BJ (cell line): Measurements from ENCODE around the gene LCTL. TPM values are rescaled to one million over a fixed set of nuclear protein-coding genes. Genes with fewer than 3 reads are reported as not detected.
A peak's percentile ranks its signal among the peaks of the same experiment; 100 is the strongest.

Experiments used
- CTCF ChIA-PET: fragments of 350-600 bp; formaldehyde crosslinking; extraction: SDS; loops from one replicate; lab custom pipeline; 2021; ENCODE audit warnings: antibody characterized with exemption, inconsistent platforms; lab: Yijun Ruan, JAX
- POLR2A ChIA-PET: fragments of 300-600 bp; sonication (Branson Sonifier 250); formaldehyde crosslinking; extraction: SDS; loops from one replicate; lab custom pipeline; 2021; ENCODE audit warnings: antibody characterized with exemption; lab: Charles Lee
- DNase-seq: peaks from one replicate; pipeline ENCODE4 v3.0.0-alpha.2; 2011; ENCODE audit warnings: low read depth
- H3K27me3 ChIP-seq: 2 replicates; pipeline ENCODE4 v1.6.0; 2011; ENCODE audit warnings: low read length; ENCODE audit not compliant: control insufficient read depth, insufficient read depth
- H3K36me3 ChIP-seq: 2 replicates; pipeline ENCODE4 v1.5.1; 2011; ENCODE audit warnings: low read length; ENCODE audit not compliant: control insufficient read depth, insufficient read depth
- H3K4me3 ChIP-seq: 2 replicates; pipeline ENCODE4 v1.5.1; 2011; ENCODE audit warnings: low read depth, mild to moderate bottlenecking, control low read depth, low read length
- polyA plus RNA-seq: library from polyadenylated mRNA; depleted of rRNA; stranded (reverse); fragments of >200 nt; gene quantifications from 2 replicates; pipeline ENCODE4 v1.2.3, GENCODE V29; 2011
- TF ChIP-seq, protein P1 (sequence below): IDR thresholded peaks from 2 replicates; pipeline ENCODE4 v1.5.1; 2011; ENCODE audit warnings: low read depth, mild to moderate bottlenecking, control low read depth, inconsistent platforms, low read length, moderate library complexity; ENCODE audit not compliant: insufficient read depth

LCTL gene
- polyA plus RNA-seq, 1 experiment = 0.17 TPM

DNA sequence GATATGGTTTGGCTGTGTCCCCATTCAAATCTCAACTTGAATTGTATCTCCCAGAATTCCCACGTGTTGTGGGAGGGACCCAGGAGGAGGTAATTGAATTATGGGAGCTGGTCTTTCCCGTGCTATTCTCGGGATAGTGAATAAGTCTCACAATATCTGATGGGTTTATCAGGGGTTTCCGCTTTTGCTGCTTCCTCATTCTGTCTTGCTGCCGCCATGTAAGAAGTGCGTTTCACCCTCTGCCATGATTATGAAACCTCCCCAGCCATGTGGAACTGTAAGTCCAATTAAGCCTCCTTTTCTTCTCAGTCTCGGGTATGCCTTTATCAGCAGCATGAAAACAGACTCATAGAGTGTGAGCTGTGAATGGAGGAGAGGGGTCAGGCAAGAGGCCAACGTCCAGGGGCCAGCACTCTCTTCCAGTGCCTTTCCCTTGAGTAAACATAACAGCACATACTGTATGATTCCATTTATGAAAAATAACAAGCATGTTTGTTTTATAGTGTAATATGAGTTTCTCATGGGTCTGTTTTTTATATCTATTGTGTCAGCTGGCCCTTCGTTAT, 16.3 kb upstream of the LCTL start:
- TF ChIP-seq, protein P1, sequence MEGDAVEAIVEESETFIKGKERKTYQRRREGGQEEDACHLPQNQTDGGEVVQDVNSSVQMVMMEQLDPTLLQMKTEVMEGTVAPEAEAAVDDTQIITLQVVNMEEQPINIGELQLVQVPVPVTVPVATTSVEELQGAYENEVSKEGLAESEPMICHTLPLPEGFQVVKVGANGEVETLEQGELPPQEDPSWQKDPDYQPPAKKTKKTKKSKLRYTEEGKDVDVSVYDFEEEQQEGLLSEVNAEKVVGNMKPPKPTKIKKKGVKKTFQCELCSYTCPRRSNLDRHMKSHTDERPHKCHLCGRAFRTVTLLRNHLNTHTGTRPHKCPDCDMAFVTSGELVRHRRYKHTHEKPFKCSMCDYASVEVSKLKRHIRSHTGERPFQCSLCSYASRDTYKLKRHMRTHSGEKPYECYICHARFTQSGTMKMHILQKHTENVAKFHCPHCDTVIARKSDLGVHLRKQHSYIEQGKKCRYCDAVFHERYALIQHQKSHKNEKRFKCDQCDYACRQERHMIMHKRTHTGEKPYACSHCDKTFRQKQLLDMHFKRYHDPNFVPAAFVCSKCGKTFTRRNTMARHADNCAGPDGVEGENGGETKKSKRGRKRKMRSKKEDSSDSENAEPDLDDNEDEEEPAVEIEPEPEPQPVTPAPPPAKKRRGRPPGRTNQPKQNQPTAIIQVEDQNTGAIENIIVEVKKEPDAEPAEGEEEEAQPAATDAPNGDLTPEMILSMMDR = no peak
- peaks cover 7% of the 10 kb centered on the region for H3K27me3 ChIP-seq
- no peak for DNase-seq
- POLR2A ChIA-PET = interaction anchor here (0.7 kb wide), 1 partner anchor 257 kb away, joined by 19 read pairs; no protein-coding TSS in a partner anchor
- no peaks in the 10 kb centered on the region; the same call in 1 of the 2 replicates for H3K36me3 ChIP-seq
- CTCF ChIA-PET = interaction anchor here (1.3 kb wide), 1 partner anchor 21 kb away, joined by 3 read pairs; no protein-coding TSS in a partner anchor
- no peak overlapping the region for H3K4me3 ChIP-seq

DNA sequence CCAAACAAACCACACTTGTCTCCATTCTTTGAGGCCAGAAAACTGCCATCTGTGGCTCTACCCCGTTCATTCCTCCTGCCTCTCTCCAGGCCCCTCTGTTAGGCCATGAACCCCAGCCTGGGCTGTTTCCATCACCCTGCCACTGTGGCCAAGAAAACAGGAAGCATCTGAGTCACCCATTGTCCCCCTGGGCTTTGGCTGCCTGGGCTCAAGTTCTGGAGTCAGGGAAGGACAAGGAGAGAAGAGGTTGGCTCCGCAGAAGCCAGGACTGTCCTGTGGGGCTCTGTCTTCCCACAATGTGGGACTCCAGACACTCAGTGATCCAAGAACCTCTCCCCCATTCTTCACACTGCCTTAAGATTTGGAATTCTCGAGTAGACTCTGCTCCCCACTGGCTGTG, 14.8 kb upstream of the LCTL start:
- no peaks in the 10 kb centered on the region; the same call in 1 of the 2 replicates for H3K36me3 ChIP-seq
- no peak overlapping the region for H3K4me3 ChIP-seq
- ChIA-PET POLR2A (no interaction called here), CTCF (no interaction called here)
- TF ChIP-seq, protein P1 = no peak
- DNase-seq = no peak
- no peaks in the 10 kb centered on the region; the same call in 1 of the 2 replicates for H3K27me3 ChIP-seq

DNA sequence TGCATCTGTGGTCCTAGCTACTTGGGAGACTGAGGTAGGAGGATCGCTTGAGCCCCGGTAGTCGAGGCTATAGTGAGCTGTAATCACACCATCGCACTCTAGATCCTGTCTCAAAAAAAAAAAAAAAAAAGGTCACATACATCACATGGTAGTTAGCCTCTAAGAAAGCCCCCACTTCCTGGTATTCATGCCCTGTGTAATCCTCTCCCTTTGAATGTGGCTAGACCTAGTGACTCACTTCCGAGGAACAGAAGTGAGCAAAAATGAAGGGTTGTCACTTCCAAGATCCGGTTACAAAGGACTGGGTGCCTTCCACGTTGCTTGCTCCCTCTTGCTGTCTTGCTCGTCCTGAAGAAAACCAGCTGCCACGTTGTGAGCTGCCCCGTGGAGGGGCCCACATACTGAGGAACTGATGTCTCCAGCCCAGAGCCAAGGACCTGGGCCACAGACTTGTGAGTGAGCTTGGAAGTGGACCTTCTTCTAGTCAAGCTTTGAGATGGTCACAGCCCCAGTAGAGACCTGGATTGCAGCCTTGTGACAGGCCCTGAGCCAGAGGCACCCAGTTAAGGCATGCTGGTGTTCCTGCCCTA, 12.6 kb upstream of the LCTL start:
- TF ChIP-seq, protein P1 = no peak
- H3K36me3 ChIP-seq = no peaks in the 10 kb centered on the region; the same call in 1 of the 2 replicates
- no peak for DNase-seq
- no peak overlapping the region for H3K4me3 ChIP-seq
- H3K27me3 ChIP-seq = no peaks in the 10 kb centered on the region
- ChIA-PET POLR2A (no interaction called here), CTCF (interaction anchor here (1.2 kb wide), 1 partner anchor 11 kb away, joined by 3 read pairs; no protein-coding TSS in a partner anchor)

DNA sequence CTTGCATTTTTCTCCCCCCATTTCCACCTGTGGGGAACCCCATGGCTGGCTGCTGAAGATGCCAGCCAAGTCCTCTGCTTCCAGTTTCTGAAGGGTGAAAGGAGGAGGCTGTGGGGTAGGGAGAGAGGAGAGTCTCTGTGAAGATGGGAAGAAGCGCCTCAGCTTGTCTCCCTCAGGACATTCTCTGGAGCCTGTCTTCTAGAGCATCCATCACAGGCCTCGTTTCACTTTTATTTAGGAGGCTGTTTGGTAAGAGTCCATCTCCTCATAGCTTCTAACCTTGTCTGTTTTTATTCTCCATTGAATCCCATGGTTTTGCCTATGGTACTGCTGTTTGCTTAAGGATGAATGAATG, 8.8 kb upstream of the LCTL start:
- H3K36me3 ChIP-seq = no peaks in the 10 kb centered on the region
- POLR2A ChIA-PET = no interaction called here
- TF ChIP-seq, protein P1 = no peak
- DNase-seq = no peak
- CTCF ChIA-PET = interaction anchor here (0.7 to 1.9 kb wide), 5 partner anchors 8 to 329 kb away, joined by 3 to 12 read pairs (median 4); partner anchors contain the start of gene LCTL
- H3K27me3 ChIP-seq = no peaks in the 10 kb centered on the region
- H3K4me3 ChIP-seq = no peak overlapping the region

DNA sequence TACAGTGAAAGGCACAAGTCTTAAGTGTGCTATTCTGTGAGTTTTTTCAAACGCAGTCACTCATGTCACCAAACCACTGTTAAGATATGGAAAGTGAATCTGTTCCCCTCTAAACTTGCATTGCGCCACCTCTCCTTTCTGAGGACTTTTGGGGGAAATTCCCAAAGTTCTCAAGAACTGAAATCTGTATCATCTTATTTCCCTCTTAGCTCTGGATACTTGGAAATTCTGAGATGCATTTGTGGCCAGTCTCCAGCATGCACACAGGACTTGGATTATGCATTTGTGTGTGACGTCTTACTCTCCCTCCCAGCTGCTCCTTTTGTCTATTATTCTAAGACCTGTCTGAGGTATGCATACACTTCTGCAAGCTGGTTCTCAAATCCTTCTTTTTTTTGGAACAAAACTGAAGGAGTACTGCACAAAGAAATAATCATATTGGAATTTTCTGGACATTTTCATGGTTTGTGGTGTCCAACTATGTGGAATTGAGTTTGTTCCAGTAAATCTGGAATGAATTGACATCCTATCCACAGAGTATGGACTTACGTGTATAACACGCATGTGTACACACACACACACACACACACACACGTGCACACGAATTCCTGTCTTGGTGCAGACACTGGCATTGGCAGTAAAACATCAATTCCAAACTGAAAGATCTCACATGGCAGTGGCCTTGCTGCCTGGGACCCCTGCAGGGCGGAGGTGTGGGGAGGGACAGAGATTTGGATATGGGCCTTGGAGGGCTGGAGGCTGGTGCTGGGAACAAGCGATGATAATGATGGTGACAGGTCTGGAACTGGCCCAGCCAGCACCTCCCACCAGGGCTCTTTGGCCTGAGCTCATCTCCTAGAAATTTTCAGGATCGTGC, 8.2 kb upstream of the LCTL start:
- ChIA-PET POLR2A (no interaction called here), CTCF (interaction anchor here (0.7 to 1.9 kb wide), 7 partner anchors 8 to 330 kb away, joined by 3 to 12 read pairs (median 4); partner anchors contain the start of gene LCTL)
- Histone ChIP-seq H3K36me3 (no peaks in the 10 kb centered on the region), H3K27me3 (no peaks in the 10 kb centered on the region), H3K4me3 (no peak overlapping the region)
- TF ChIP-seq, protein P1 = no peak
- peak; percentile 79 for DNase-seq
